ENCODE measurements around the gene SIK3.

DNA sequence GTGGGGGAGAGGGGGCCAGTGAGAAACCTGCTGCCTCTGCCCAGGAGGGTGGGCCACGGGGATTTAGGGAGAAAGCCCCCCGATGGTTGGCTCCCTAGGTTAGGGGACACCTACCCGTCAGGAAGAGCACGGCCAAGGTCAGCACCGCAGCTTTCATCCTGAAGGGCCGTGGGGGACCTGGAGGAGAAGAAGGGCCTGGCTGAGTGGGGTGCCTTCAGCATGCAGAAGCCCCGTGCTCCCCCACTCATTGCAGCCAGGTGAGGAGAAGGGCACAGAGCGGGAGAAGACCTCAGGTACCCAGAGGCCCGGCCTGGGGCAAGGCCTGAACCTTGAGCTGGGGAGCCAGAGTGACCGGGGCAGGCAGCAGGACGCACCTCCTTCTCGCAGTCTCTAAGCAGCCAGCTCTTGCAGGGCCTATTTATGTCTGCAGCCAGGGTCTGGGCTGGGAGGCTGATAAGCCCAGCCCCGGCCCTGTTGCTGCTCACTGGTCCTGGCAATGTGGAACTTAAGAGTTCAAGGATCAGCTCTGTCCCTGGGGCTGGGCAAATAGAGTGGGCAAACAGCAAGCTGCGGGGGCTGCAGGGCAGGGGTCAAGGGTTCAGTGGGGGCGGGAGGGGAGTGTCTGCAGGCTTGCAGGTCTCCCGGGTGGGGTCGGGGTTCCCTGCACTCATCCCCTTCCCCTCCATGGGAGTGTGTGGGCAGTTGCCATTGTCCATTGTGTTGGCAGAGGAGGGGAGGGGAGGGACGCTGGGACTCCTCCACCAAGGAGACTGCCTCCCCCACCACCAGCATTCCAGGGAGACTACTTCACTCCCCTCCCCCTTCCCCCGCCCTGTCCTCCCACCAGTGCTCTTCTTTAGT lies 260.8 kb downstream of the SIK3 start, which contains the start of gene APOA1:
- TF ChIP-seq EZH2 (optimal IDR thresholded peaks at IDR 0.05; ENCODE audit: low read depth, low read length) (no peak), EZH2phosphoT487 (IDR thresholded peaks at IDR 0.05; ENCODE audit: low read length) (no peak)
- TF ChIP-seq, protein P1, sequence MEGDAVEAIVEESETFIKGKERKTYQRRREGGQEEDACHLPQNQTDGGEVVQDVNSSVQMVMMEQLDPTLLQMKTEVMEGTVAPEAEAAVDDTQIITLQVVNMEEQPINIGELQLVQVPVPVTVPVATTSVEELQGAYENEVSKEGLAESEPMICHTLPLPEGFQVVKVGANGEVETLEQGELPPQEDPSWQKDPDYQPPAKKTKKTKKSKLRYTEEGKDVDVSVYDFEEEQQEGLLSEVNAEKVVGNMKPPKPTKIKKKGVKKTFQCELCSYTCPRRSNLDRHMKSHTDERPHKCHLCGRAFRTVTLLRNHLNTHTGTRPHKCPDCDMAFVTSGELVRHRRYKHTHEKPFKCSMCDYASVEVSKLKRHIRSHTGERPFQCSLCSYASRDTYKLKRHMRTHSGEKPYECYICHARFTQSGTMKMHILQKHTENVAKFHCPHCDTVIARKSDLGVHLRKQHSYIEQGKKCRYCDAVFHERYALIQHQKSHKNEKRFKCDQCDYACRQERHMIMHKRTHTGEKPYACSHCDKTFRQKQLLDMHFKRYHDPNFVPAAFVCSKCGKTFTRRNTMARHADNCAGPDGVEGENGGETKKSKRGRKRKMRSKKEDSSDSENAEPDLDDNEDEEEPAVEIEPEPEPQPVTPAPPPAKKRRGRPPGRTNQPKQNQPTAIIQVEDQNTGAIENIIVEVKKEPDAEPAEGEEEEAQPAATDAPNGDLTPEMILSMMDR (IDR thresholded peaks at IDR 0.05; ENCODE audit: low read length), result no peak

Data from MM.1S (cell line).